KMS-11 (cell line): ENCODE data around the gene STAT4.
"Not testable (repeated sequence)": the region's sequence is repeated elsewhere in the genome, so short reads cannot be mapped to it uniquely, and the experiment has no call there.

Source experiments
- H2AFZ ChIP-seq: fragments of 200-600 bp; sonication (generic); 2 replicates; pipeline ENCODE4 v1.6.1; 2016; ENCODE audit warnings: antibody characterized with exemption, mixed run types, low read depth
- H3K27ac ChIP-seq: fragments of 200-600 bp; sonication (generic); 2 replicates; pipeline ENCODE4 v1.6.1; 2016; ENCODE audit warnings: mild to moderate bottlenecking, mixed run types
- H3K27me3 ChIP-seq: fragments of 200-600 bp; sonication (generic); 2 replicates; pipeline ENCODE4 v1.6.1; 2017; ENCODE audit warnings: mild to moderate bottlenecking, low read depth, mixed run types, moderate library complexity; ENCODE audit not compliant: insufficient read depth
- H3K36me3 ChIP-seq: fragments of 200-600 bp; sonication (generic); 2 replicates; pipeline ENCODE4 v1.6.1; 2017; ENCODE audit warnings: mild to moderate bottlenecking, mixed run types; ENCODE audit not compliant: insufficient read depth
- H3K4me1 ChIP-seq: fragments of 200-600 bp; sonication (generic); 2 replicates; pipeline ENCODE4 v1.6.1; 2016; ENCODE audit warnings: mild to moderate bottlenecking, low read depth, mixed run types; ENCODE audit not compliant: poor library complexity, severe bottlenecking
- H3K4me2 ChIP-seq: fragments of 200-600 bp; sonication (generic); 2 replicates; pipeline ENCODE4 v1.7.0; 2016; ENCODE audit warnings: mild to moderate bottlenecking, mixed run types
- H3K4me3 ChIP-seq: fragments of 200-600 bp; sonication (generic); IDR thresholded peaks from 2 replicates; pipeline ENCODE4 v1.6.1; 2017; ENCODE audit warnings: low read depth, low read length, mixed read lengths; ENCODE audit not compliant: insufficient read depth
- H3K79me2 ChIP-seq: fragments of 200-600 bp; sonication (generic); 2 replicates; pipeline ENCODE4 v1.6.1; 2016; ENCODE audit warnings: low read depth, mixed run types; ENCODE audit not compliant: insufficient read depth
- H3K9ac ChIP-seq: fragments of 200-600 bp; sonication (generic); 2 replicates; pipeline ENCODE4 v1.6.1; 2016; ENCODE audit warnings: mild to moderate bottlenecking, mixed run types
- H4K20me1 ChIP-seq: fragments of 200-600 bp; sonication (generic); 2 replicates; pipeline ENCODE4 v1.6.1; 2016; ENCODE audit warnings: mild to moderate bottlenecking, mixed run types; ENCODE audit not compliant: insufficient read depth
- TF ChIP-seq, protein P1 (sequence below): fragments of 200-600 bp; sonication (generic); conservative IDR thresholded peaks from 2 replicates; pipeline ENCODE4 v1.6.1; 2017; ENCODE audit warnings: low read depth, mild to moderate bottlenecking, antibody characterized with exemption, low read length, moderate library complexity, mixed read lengths

Gene STAT4

GRCh38 chr2:190996338-190996946, 154.4 kb downstream of the STAT4 start:
- no peak overlapping the region; the same call in 1 of the 2 replicates for H3K4me2 ChIP-seq
- no peak overlapping the region for H3K27ac ChIP-seq
- H3K36me3 ChIP-seq, result peaks cover 41% of the 10 kb centered on the region; the same call in 1 of the 2 replicates

DNA sequence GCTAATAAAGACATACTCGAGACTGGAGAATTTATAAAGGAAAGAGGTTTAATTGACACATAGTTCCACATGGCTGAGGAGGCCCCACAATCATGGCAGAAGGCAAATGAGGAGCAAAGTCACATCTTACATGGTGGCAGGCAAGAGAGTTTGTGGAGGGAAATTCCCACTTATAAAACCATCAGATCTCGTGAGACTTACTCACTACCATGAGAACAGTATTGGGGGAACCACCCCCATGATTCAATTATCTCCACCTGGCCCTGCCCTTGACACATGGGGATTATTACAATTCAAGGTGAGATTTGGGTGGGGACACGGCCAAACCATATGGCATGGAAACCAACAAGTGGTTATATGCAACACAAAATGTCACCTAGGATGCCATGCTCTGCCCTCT, 155.5 kb downstream of the STAT4 start:
- H3K4me2 ChIP-seq, H3K27me3 ChIP-seq, H3K27ac ChIP-seq, H3K79me2 ChIP-seq, H3K9ac ChIP-seq, H2AFZ ChIP-seq, H3K4me3 ChIP-seq, H4K20me1 ChIP-seq: not testable (repeated sequence)
- peaks cover 41% of the 10 kb centered on the region; the same call in 1 of the 2 replicates for H3K36me3 ChIP-seq
- H3K4me1 ChIP-seq, result peaks cover 19% of the 10 kb centered on the region

More at GRCh38 chr2:190996338-190996946, 154.4 kb downstream of the STAT4 start:
- Histone ChIP-seq H3K9ac (no peak overlapping the region), H3K4me1 (peaks cover 28% of the 10 kb centered on the region), H4K20me1 (no peaks in the 10 kb centered on the region), H2AFZ (no peak overlapping the region), H3K4me3 (no peak overlapping the region), H3K79me2 (no peaks in the 10 kb centered on the region), H3K27me3 (no peaks in the 10 kb centered on the region; the same call in 1 of the 2 replicates)
- TF ChIP-seq, protein P1, sequence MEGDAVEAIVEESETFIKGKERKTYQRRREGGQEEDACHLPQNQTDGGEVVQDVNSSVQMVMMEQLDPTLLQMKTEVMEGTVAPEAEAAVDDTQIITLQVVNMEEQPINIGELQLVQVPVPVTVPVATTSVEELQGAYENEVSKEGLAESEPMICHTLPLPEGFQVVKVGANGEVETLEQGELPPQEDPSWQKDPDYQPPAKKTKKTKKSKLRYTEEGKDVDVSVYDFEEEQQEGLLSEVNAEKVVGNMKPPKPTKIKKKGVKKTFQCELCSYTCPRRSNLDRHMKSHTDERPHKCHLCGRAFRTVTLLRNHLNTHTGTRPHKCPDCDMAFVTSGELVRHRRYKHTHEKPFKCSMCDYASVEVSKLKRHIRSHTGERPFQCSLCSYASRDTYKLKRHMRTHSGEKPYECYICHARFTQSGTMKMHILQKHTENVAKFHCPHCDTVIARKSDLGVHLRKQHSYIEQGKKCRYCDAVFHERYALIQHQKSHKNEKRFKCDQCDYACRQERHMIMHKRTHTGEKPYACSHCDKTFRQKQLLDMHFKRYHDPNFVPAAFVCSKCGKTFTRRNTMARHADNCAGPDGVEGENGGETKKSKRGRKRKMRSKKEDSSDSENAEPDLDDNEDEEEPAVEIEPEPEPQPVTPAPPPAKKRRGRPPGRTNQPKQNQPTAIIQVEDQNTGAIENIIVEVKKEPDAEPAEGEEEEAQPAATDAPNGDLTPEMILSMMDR, result peak; percentile 78

- Histone ChIP-seq H3K27ac (no peak overlapping the region), H2AFZ (no peak overlapping the region), H3K4me2 (no peak overlapping the region), H3K36me3 (peaks cover 42% of the 10 kb centered on the region; the same call in 1 of the 2 replicates), H4K20me1 (no peaks in the 10 kb centered on the region), H3K79me2 (no peaks in the 10 kb centered on the region), H3K4me3 (no peak overlapping the region), H3K4me1 (peaks cover 19% of the 10 kb centered on the region), H3K27me3 (no peaks in the 10 kb centered on the region; the same call in 1 of the 2 replicates), H3K9ac (no peak overlapping the region)
- TF ChIP-seq, protein P1, result no peak
Observed at GRCh38 chr2:190994148-190994547, 156.6 kb downstream of the STAT4 start.

- H3K36me3 ChIP-seq, result peaks cover 39% of the 10 kb centered on the region; the same call in 1 of the 2 replicates
- no peak overlapping the region for H3K9ac ChIP-seq
- no peak overlapping the region for H3K4me3 ChIP-seq
- no peak overlapping the region for H2AFZ ChIP-seq
- no peaks in the 10 kb centered on the region for H4K20me1 ChIP-seq
- H3K4me2 ChIP-seq, result no peak overlapping the region
- TF ChIP-seq, protein P1, result no peak
- peaks cover 19% of the 10 kb centered on the region for H3K4me1 ChIP-seq
- no peak overlapping the region for H3K27ac ChIP-seq
- no peaks in the 10 kb centered on the region; the same call in 1 of the 2 replicates for H3K27me3 ChIP-seq
- H3K79me2 ChIP-seq, result no peaks in the 10 kb centered on the region
Observed at GRCh38 chr2:190993292-190993643, 157.5 kb downstream of the STAT4 start.

DNA sequence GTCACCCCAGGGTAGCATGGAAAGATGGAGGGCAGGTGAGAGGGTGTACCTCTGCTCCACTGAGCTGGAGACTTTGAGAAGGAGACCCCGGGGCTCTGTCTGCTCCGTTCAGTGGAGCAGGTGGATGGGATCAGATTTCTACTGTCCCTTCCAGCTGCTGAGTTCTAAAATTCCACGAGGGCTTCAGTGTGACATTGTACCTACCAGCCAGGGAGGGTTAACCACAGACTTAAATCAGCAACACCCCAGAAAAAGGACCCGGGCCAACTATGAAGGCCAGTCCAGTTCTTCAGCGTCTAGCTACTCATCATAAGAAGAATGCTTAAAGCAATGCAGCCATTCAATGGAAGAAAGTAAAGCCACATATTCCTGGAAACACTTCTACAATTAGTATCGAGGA, 160.7 kb downstream of the STAT4 start:
- H2AFZ ChIP-seq, result no peak overlapping the region
- no peaks in the 10 kb centered on the region for H3K27me3 ChIP-seq
- H4K20me1 ChIP-seq, result no peaks in the 10 kb centered on the region
- no peak overlapping the region for H3K9ac ChIP-seq
- no peak overlapping the region for H3K4me2 ChIP-seq
- peaks cover 25% of the 10 kb centered on the region for H3K4me1 ChIP-seq
- no peak overlapping the region for H3K27ac ChIP-seq
- H3K79me2 ChIP-seq, result no peaks in the 10 kb centered on the region
- TF ChIP-seq, protein P1, result no peak
- no peak overlapping the region for H3K4me3 ChIP-seq
- H3K36me3 ChIP-seq, result peaks cover 14% of the 10 kb centered on the region; the same call in 1 of the 2 replicates
